Measurements from ENCODE around the gene SLC26A9.

Gene SLC26A9

DNA sequence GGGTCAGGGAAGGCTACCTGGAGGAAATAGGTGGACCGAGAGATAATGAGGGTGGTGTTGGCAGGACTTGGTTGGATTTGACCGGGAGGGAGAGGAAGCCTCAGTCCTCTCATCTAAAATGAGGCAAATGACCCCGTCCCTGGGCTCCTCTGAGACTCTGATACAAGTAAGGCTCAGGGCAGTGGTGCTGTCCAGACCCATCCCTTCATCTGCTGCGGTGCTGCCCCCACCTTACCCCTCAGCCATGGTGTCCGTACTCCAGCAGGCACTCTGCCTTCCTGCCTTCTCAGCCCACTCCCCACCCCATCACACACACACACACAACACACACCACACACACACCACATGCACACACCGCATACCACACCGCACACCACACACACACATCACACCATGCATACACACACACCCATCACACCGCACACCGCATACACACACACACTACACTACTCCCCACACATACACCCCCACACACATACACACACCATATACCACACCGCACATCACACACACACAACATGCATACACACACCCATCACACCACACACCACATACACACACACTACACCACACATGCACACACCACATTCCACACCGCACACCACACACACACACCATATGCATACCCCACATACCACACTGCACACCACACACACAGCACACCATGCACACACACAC is 29.4 kb upstream of the SLC26A9 start:
- DNase-seq: no peak

DNA sequence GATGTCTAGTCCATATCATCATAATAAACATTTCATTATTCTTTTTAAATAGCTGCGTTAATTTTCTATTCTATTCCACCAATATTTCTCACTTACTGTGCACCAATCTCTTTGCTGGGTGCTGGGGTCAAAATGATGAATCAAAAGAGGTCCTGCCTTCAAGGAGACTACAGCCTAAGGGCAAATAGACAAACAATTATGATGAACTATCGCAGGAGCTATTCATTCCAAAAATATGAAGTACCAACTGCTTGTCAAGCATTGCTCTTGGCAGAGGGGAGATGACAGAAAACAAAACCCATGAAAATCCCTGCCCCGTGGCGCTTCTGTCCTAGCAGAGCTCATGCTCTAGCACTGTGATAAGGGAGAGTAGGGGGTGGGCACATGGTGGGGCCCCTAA is 28.8 kb upstream of the SLC26A9 start:
- no peak for DNase-seq

DNA sequence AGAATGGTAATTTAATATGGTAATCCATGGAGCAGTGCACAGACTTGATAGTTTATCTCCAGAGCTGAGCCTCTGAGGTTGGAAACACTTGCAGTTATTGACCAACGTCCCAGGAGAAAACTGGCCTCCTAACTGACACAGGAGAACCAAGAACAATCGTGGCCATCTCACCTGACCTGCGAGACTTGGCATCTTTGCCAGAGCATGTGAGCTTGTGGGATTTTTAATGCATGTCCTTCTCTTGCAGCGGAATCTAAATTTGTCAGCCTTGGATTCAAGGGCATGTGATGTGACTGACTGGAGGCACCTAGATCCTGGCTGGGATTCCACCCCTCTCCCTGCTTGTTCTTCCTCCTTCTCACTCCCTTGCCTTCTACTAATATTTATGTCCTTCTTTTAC is 27.8 kb upstream of the SLC26A9 start:
- DNase-seq: no peak

DNA sequence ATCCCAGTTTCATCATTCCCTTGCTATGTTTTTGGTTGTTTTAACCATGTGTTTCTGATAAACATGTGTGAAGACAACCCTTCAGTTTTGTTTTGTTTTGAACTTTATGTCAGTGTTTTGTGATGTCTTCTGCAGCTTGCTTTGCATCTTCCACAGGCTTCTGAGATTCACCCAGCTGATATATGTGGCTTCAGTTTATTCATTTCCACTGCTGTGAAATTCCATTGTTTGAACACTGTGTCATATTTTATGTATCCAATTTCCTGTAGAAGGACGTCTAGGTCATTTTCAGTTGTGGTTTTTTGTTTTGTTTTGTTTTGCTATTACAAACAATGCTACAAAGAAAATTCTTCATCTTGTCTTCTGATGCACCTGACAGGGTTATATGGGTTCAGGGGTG is 27.2 kb upstream of the SLC26A9 start:
- DNase-seq: no peak

DNA sequence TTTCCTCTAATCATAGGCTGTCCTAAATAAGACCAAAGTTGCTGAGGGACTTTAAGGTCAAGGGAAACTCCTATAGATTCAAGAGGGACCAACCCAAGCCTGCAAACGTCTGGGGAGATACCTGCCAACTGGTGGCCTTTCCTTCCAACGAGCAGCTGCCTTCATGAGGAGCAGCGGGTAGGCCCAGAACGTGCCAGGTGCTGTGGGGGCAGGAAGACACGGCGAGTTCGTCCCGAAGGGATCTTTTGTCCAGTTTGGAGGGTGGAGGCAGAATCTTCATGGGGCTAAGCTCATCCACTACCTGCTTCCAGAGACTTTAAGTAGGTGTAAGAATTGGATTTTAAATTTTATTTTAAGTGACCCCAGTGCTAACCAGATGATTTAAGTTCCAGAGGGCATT is 26.0 kb upstream of the SLC26A9 start:
- no peak for DNase-seq

DNA sequence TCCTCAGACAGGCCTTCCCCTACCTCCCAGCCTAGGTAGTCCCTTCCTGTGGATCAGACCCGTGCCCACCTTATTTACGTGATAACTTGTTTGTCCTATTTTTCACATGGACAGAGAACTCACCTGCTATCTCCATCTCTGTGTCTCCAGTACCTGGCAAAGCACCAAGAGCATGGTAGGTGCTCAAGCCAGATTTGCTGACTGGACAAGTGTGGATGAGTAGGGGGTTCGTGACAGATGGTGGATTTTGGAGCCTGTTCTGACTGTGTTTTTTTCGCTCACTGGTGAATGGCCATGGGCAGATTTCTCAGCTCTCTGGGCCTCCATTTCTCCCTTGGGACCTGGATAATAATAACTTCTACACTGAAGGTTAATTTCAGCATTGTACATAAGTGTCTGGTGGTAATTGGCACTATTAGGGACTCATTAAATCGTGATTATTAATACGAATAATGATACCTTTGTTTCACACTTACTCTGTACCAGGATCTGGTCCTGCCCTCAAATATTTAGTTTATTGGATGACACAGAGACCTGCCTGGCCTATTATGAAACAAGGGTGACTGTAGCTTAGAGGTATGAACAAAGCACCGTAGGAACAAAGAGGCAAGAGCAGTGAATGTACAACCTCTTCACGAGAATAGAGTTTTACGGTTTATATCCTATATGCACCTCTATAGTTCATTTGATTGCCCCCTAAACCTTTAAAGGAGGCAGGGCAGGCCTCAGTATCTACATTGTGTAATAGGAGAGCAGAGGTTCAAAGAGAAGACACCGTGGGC is 24.5 kb upstream of the SLC26A9 start:
- no peak for DNase-seq

DNA sequence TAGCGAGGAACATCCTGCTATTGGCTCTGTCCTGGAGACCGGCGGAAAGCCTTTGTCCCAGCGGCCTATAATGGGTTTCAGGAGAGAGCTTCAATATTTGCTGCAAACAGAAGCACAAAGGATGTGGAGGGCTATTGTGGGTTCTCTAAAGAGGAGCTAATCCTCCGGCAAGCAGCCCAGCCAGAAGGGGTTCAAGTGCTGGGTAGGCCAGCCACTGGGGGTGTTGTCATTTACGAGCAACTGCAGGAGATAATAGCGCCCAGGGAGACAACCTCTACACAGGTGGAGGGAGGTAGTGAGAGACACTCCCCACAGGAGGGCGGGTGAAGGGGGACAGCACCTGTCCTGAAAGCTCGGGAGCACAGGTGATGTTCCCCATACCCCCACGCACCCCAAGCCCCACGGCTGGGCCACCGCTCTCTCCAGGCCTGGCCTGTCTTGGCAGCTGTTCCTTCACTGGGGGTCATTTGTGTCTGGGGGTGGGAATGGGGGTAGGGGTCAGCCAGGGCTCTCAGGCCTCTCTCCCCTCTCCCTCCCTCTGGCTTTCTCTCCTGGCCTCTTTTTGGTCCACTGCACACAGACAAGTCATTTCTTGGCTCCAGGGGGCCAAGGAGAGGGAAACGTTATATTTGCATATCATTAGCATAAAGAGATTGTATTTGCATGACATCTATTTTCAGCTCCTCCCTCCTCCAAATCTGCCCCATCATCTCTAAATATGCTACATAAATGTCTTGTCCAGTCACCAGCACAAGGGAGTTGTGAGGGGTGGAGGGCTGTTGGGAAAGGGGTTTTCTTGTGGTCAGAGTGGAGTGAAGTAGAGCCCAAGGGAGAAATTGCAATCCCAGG is 22.0 kb upstream of the SLC26A9 start:
- no peak for DNase-seq

DNA sequence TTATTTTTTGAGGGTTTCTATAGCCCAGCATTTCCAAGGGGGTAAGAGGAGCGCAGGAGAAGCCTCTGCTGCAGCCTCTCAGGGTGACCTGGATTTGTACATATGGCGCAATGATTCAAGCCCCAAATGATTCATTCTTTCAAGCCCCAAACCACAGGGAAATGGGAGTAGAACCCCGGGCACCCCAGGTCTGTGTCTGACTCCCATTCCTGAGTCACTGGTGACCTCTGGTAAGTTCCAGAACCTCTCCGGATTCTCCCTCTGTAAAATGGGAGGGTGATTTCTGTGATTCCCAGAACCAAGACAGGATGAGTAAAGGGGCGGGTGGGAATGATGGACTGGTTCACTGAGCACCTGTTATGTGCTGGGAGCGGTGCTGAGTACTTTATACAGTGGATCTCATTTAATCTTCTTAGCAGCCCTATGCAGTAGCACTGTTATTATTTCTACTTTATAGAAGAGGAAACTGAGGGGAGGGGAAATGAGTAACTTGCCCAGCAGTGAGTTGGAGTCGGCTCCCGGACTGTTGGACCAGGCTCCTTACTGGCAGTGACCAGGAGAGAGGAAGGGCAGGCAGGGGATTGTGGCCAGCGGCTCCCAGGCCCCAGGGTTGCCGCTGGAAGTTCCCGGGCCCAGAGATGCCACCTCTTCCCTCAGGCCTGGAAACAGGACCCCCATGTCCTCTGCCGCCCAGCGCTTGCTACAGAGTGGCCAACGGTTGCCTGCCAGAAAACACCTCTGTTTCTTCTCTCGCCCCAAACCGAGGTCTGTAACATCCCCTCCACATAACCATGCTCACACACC is 20.3 kb upstream of the SLC26A9 start:
- DNase-seq: no peak

DNA sequence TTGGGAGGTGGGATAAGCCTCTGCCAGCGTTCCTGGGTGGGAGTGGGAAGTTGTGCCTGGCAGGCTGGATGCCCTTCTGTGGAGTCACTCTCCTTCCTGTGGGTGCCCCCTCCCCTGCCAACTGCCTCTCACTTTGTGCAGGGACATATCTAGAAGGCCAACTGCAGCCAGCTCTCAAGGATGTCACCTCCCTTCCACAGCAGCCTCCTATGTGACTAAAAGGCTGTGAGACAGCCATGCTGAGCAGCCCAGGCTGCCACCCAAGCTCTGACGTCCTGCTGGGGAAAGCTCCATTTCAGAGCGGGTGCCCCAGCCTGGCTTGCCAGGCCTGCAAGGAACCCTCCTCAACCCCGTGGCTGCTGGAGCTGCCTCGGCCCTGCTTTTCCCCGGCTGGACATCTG is 19.6 kb upstream of the SLC26A9 start:
- no peak for DNase-seq

DNA sequence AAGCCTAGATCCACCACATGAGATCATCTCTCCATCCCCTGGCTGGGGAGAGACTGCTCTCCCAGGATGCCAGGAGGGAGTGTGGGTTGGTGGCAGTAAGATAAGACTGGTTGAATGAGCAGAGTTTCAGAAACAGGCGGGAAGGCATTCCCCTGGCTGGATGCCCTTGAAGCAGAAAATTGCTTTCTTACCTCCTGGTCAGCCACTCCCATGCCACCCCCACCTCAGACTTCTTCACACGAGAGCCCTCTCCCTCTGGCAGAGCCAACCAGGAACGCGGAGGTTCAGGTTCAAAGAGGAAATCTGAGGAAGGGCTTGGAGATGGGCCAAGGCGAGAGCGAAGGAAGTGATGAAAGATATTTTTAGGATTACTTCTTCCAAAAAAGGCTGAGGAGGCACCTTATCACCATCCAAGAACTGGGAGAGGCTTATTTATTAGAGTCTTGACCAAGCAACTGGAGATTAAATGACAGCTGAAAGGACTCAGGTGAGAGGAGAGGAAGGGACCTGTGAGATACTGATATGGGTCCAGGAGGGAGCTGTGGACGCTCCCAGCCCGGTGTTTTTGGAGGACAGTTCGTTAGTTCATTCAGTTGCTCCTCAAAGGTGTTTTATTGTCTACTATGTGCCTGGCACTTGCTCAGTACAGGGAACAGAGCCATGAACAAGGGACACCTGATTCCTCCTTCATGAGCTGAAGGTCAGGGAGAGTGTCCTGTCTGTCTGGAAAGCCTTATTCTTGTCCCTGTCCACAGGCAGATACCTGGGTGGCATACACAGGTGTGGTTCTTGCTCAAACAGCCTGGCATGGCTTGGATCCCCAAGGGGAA is 18.9 kb upstream of the SLC26A9 start:
- DNase-seq: no peak

DNA sequence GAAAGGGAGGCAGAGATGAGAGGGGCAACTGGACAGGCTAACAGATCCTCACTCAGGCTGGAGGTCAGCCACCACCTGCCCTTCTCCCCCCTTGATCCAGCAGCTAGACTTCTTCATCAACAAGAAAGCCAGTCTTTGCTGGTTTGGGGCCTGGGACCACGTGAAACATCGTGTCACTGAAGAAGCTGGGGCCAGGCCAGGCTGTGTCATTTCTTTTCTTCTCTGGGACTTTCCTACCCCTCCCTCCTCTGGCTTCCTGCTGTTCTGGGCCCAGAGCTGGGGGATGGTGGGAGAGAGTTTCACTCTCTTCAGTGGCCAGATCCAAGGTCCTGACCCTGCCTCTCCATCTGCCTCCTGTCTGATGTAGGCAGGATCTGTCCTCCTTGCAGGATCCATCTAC is 18.1 kb upstream of the SLC26A9 start:
- DNase-seq: no peak

DNA sequence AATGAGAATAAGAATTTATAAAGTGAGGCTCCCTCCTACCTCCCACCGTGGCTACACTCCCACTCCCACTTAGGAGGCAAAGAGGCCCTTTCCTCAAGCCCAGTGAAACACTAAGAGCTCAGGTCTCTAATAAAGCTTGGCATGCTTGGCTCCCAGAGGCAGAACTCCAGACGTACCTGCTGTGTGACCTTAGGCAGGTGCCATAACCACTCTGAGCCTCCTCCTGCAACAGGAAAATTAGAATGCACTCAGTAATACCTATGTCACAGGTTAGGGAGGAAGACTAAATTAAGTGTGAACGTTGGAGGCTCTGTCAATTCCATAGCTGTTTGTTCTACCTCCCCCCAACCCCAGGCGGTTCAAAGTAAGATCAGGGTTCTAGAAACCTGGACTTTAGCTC is 16.5 kb upstream of the SLC26A9 start:
- no peak for DNase-seq

DNA sequence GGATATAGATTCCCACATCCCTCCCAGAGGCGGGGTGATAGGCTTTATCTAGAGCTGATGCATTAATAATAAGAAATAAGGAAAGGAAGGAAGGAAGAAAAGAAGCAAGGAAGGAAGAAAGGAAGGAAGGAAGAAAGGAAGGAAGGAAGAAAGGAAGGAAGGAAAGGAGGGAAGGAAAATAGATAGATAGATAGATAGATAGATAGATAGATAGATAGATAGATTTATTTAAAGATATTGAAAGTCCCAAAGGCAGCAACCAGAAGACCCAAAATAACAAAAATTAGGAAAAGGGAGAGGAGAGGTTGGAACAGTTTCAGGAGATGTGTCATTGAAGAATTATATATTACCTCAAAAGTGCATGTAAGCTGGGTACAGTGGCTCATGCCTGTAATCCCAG is 12.2 kb upstream of the SLC26A9 start:
- no peak for DNase-seq

DNA sequence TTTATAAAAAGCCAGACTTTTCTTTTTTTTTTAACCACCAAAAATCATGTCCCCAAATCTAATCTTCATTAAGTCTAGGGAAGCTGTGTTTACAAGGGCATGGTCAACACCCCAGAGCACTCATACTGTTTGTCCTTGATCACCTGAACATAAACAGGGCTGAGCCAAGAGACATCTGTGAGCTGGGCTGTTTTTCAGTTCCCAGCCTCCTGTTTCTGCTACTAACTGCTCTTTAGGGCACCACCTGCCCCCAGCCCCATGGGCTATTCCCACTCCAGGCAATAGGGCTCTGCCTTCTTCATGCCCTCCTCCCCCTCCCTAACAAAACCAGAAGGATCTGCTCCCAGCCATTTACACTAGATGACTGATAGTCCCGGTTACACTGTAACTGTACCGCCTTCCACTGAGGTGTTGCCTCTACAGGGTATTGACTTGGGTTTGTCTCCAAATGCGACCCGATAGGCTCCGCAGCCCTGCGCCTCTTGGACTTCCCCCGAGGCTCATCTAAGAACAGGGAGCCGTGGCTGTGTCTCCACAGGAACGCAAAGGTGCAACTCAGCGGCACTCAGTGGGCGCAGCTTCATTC is 11.7 kb upstream of the SLC26A9 start:
- DNase-seq: no peak

DNA sequence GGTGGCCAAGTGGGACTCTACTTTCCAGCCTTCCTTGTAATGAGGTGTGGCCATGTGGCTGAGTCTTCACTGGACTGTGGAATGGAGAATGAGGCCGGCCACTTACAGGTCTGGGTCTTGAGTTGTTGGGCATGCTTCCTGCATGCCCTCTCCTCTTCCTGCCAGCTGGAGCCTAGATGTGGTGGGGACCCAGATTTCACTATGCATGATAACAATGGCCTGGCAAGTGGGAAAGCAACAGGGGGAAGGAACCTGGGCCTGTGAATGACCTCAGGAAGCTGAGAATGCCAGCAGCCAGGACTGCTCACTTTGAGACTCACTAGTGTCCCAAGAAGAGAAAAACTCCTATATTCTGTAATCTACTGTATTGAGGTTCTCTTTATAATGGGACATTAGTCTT is 8.5 kb upstream of the SLC26A9 start:
- DNase-seq: no peak

DNA sequence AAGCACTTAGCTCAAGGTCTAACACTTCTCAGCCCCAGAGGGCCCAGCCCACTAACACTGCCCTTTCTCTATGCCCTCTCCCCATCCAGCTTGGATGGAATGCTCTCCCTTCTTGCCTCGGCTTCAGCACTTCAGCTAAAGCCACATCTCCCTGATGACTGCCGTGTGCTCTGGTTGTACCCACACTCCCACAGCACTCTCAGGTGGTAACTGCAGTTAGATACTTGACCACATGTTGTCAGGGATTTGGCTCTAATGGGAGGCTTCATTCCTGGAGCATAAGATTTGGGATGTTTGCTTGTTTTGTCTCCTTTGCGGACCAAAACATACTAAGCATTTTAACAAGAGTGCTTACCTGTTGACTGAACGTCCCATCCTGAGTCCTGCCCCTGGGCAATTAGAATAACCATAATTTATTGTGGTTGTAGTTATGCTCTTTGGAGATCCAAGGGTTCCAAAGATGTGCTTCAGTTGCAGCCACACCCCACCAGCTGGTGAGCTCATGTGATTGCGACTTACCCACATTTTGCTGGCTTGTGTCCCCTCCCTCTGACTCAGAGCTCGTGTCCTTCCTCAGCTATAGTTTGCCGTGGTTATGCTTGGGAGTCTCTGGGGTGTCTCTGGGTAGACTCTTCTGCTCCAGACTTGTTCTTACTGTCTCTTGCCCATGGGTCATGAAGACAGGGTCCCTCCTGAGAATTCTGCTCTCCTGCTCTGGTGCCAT is 7.7 kb upstream of the SLC26A9 start:
- DNase-seq: no peak

DNA sequence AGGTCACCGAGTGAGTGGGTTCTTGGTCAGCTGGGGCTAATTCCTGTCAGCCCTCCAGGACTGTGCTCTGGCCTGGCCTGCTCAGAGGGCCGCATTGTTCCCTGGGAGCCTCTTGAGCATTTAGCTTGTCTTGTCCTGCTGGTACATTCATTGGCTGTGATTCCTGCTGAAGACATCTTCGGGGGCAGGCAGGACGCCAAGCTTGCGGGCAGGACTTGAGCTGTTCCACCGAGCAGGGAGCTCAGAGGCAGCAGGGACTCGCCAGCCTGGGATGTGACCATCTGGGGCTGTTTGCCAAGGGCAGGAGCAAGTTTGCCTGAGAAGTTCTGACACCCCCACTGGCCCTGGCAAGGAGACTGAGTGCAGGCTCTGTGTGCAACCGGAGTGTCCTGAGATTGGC is 7.0 kb upstream of the SLC26A9 start:
- DNase-seq: no peak

DNA sequence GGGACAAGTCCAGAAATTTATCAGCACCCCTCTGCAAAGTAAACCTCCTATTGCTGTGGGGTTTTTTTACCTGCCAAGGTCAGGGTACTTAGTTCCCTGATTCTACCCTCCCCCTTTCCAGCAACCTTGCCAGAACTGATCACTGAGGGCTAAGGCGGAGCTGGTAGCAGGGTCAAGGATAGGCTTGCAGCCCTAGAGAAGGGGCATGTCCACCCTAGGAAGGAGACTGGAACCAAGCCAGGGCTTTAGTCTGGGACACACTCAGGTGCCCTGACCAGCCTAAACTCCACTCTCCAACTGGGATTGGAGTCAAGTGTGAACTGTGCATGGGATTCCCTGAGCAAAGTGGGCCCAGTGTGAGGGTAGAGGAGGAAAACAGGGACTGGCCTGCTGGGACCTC is 6.5 kb upstream of the SLC26A9 start:
- no peak for DNase-seq

DNA sequence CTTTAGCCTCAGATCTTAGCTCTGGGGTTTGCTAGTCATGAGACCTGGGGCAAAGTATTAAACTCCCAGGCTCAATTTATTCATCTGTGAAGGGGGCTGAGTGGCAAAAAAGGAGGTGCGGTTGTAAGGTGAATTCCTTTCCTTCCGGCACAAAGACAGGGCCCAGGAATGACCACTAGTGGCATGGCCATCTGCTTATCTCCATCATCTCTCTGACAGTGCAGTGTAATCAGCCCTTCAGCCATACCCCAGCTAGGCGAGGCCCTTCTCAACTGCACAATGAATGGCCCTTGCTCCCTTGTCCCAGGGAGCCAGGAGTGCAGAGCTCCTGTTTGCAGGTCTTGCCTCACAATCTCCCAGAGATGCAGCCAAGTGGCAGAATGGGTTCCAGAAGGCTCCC is 5.6 kb upstream of the SLC26A9 start:
- no peak for DNase-seq

DNA sequence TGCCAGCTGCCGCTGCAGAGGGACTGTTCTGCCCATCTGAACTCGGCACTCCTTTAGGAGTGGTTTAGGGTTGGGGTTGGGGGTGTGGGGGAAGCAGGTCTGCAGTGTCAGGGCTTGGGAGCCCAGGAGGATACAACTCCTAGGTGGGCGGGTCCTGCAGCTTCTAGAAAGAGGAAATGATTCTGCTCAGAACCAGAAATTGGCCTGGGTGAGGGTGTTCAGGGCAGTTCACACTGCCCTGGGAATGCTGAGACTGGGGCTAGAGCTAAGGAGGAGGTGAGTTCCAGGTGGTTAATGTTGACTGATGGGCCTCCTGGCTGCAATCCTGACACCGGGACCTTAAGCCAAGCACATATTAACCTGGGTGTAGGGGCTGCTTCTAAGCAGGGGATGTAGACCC is 4.8 kb upstream of the SLC26A9 start:
- DNase-seq: no peak

DNA sequence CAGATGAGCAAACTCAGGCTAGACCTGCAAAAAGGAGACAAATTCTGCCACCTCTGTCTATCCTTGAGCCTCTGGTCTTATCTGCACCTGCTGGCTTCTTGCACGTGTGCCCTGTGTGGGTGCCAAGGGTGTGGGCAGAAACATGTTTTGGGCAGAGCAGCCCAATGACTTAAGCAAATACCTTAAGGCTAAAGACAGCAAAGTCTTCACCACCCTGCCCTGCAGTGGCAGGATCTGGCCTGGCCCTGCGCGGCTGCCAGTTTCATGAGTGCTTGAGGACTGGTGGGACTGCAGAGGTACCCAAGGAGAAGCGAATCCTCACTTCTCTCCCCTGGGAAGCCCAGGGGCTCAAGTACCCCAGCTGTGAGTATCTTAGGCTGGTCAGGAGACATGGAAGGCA is 3.8 kb upstream of the SLC26A9 start:
- DNase-seq: no peak

Data from activated CD4-positive, alpha-beta T cell treated with anti-CD3 and anti-CD28 coated beads for 1 hour (primary cell).